Right lobe of liver (tissue), 4 donors: Measurements from ENCODE around the gene TRHDE.

ENCODE experiments used
- POLR2A ChIP-seq: fragments of 450-650 bp; IDR thresholded peaks from one replicate; pipeline ENCODE4 v1.6.1; 2017; ENCODE audit warnings: antibody characterized with exemption, mild to moderate bottlenecking
- TF ChIP-seq, protein P1 (sequence below), 4 donors: fragments of 200-600 bp in 3 of 4; fragments of 450-650 bp in 1 of 4; IDR thresholded peaks; one replicate each; pipeline versions ENCODE4 v1.5.1 to v1.8.0; 2016 to 2022; ENCODE audit warnings: antibody characterized with exemption in 4 of 4, mild to moderate bottlenecking in 2 of 4
- donor health status: DM: no; HTN: no; CAD: no.
- donor health status: DM: no; HTN: no; CAD: no.
- donor health status: DM: no; HTN: yes; CAD: no.

DNA sequence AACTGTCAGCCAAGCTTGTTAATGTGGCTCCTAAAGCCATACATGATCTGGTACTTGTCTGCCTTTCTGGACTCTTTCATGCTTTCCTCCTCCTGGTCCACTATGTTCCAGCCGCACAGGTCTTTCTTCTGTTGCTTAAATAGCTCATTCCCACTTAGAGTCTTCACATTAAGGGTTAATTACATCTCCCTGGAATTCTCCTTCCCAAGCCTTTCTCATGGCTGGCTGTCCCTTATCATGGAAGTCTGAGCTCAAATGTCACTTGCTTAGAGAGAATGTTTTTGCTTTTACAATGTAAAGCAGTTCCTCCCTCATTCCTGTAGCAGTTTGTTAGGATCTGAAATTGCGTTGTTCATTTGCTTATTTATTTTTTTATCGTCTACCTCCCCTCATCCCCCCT, 199.6 kb downstream of the TRHDE start:
- TF ChIP-seq, protein P1, sequence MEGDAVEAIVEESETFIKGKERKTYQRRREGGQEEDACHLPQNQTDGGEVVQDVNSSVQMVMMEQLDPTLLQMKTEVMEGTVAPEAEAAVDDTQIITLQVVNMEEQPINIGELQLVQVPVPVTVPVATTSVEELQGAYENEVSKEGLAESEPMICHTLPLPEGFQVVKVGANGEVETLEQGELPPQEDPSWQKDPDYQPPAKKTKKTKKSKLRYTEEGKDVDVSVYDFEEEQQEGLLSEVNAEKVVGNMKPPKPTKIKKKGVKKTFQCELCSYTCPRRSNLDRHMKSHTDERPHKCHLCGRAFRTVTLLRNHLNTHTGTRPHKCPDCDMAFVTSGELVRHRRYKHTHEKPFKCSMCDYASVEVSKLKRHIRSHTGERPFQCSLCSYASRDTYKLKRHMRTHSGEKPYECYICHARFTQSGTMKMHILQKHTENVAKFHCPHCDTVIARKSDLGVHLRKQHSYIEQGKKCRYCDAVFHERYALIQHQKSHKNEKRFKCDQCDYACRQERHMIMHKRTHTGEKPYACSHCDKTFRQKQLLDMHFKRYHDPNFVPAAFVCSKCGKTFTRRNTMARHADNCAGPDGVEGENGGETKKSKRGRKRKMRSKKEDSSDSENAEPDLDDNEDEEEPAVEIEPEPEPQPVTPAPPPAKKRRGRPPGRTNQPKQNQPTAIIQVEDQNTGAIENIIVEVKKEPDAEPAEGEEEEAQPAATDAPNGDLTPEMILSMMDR (IDR thresholded peaks at IDR 0.05), result no peak
- no peak for TF ChIP-seq POLR2A
